K562 (cell line): ENCODE results near the gene GREB1. TPM values are rescaled to one million over a fixed set of nuclear protein-coding genes. Genes with fewer than 3 reads are reported as not detected.

Experiments used
- ATAC-seq: fragments of 200-7000 bp; cut with Tn5 transposase; 3 replicates; pipeline ENCODE4 v1.9.1; 2020; ENCODE audit warnings: moderate library complexity
- BruUV-seq: library from RNA; stranded (reverse); fragments of 400-500 nt; replicated peaks from 2 replicates; lab custom pipeline; 2021; lab: Mats Ljungman, UMichigan
- CTCF ChIA-PET: fragments of 300-600 bp; formaldehyde crosslinking; extraction: SDS; loops from one replicate; lab custom pipeline; 2021; ENCODE audit warnings: low intra/inter-chr PET ratio; lab: Yijun Ruan, JAX
- POLR2A ChIA-PET: fragments of 300-600, 350-650 bp; sonication (Branson Sonifier 250); formaldehyde crosslinking; extraction: SDS; loops from one replicate; lab custom pipeline; 2021; ENCODE audit warnings: antibody characterized with exemption, inconsistent platforms; lab: Yijun Ruan, JAX
- DNase-seq, 4 experiments: peaks; one replicate each; pipeline versions ENCODE4 v3.0.0 to v3.0.0-alpha.2; 2011 to 2018; ENCODE audit warnings: low spot score in 3 of 4, mixed read lengths in 3 of 4; ENCODE audit errors: extremely low read depth in 1 of 4
- FAIRE-seq: peaks from 2 replicates; lab custom pipeline; 2011; peaks lifted over from hg19 to GRCh38; lab: Jason Lieb, UNC
- H2AFZ ChIP-seq: 2 replicates; pipeline ENCODE4 v1.6.0; 2011; ENCODE audit warnings: low read depth, low read length, control low read depth, inconsistent platforms
- H3K27ac ChIP-seq: fragments of 200-600 bp; 3 replicates; pipeline ENCODE4 v1.8.0; 2011; ENCODE audit warnings: low read depth, mild to moderate bottlenecking, control low read depth, inconsistent platforms, low read length, moderate library complexity, mixed read lengths; ENCODE audit errors: extremely low read depth
- H3K27me3 ChIP-seq, 2 experiments: fragments of 300-600 bp in 1 of 2; 2 replicates in 1 of 2; 3 replicates in 1 of 2; pipeline versions ENCODE4 v1.6.0 to v1.8.0; 2011; ENCODE audit warnings: inconsistent platforms in 2 of 2, low read length in 2 of 2, mild to moderate bottlenecking in 1 of 2, mixed read lengths in 1 of 2, moderate library complexity in 1 of 2; ENCODE audit not compliant: control insufficient read depth in 2 of 2, insufficient read depth in 2 of 2
- H3K36me3 ChIP-seq: fragments of 300-600 bp; 3 replicates; pipeline ENCODE4 v1.8.0; 2011; ENCODE audit warnings: mild to moderate bottlenecking, low read length, inconsistent platforms; ENCODE audit not compliant: control insufficient read depth, insufficient read depth
- H3K4me1 ChIP-seq, 2 experiments: fragments of 200-600 bp in 1 of 2; replicated peaks in 1 of 2; 2 replicates in 1 of 2; 3 replicates in 1 of 2; pipeline versions ENCODE4 v1.5.1 to v1.8.0; 2011; ENCODE audit warnings: inconsistent platforms in 2 of 2, low read length in 2 of 2, mild to moderate bottlenecking in 1 of 2, mixed read lengths in 1 of 2, moderate library complexity in 1 of 2; ENCODE audit not compliant: control insufficient read depth in 2 of 2, insufficient read depth in 2 of 2
- H3K4me2 ChIP-seq: 2 replicates; pipeline ENCODE4 v1.6.1; 2011; ENCODE audit warnings: low read length, control low read depth, inconsistent platforms, mixed read lengths; ENCODE audit not compliant: insufficient read depth
- H3K4me3 ChIP-seq: fragments of 200-600 bp; sonication (generic), shearing (Covaris generic); 2 replicates; pipeline ENCODE4 v1.5.1; 2016; ENCODE audit warnings: control low read depth, inconsistent platforms
- H3K79me2 ChIP-seq: fragments of 200-600 bp; 3 replicates; pipeline ENCODE4 v1.8.0; 2011; ENCODE audit warnings: low read length, inconsistent platforms; ENCODE audit not compliant: control insufficient read depth, insufficient read depth
- H3K9ac ChIP-seq, 2 experiments: 2 replicates each; pipeline versions ENCODE4 v1.6.0 to v1.6.1; 2011; ENCODE audit warnings: low read depth in 2 of 2, low read length in 2 of 2, control low read depth in 1 of 2, inconsistent platforms in 1 of 2, mild to moderate bottlenecking in 1 of 2, mixed read lengths in 1 of 2; ENCODE audit not compliant: insufficient read depth in 1 of 2
- H3K9me1 ChIP-seq: one replicate; pipeline ENCODE4 v1.6.0; 2011; ENCODE audit warnings: inconsistent platforms, mild to moderate bottlenecking, low read length, moderate library complexity; ENCODE audit not compliant: control insufficient read depth, insufficient read depth
- H3K9me3 ChIP-seq: replicated peaks from 2 replicates; pipeline ENCODE4 v1.5.1; 2011; ENCODE audit warnings: low read depth, low read length, inconsistent platforms; ENCODE audit not compliant: control insufficient read depth, insufficient read depth
- H4K20me1 ChIP-seq: replicated peaks from 2 replicates; pipeline ENCODE4 v1.6.1; 2011; ENCODE audit warnings: low read length, inconsistent platforms, mixed read lengths; ENCODE audit not compliant: control insufficient read depth, insufficient read depth
- ILK ChIP-seq: fragments of 450-650 bp; IDR thresholded peaks from 2 replicates; pipeline ENCODE4 v1.6.1; 2016; ENCODE audit warnings: missing genetic modification characterization, low read depth, mild to moderate bottlenecking, missing compliant biosample characterization, moderate library complexity, borderline replicate concordance
- WGBS: fragments of 100-300 bp; shearing (Covaris generic); methylation state at CpG from one replicate; pipeline ENCODE4 v1.1.6; 2016; ENCODE audit warnings: low coverage, mixed read lengths; ENCODE audit not compliant: insufficient coverage; ENCODE audit errors: missing lambda C conversion rate; 5-methylcytosine and 5-hydroxymethylcytosine counted together
- in situ Hi-C: fragments of 300-500 bp; cut with MboI; formaldehyde crosslinking; loops from 4 replicates; pipeline ENCODE4 v1.15.0; 2018; ENCODE audit warnings: inconsistent platforms, mixed read lengths
- intact Hi-C: fragments of 100-400 bp; cut with micrococcal nuclease; formaldehyde crosslinking; loops from 2 replicates; pipeline ENCODE4 v1.14.2; 2022
- polyA plus RNA-seq, 8 experiments: library from polyadenylated mRNA; depleted of rRNA in 4 of 8; stranded (reverse) in 5 of 8; unstranded in 3 of 8; fragments of >200 nt; fragmentation: Nextera tagmentation in 2 of 8; fragmentation: Illumina TruSeq in 1 of 8; extraction: Ambion mirVana in 2 of 8; extraction: Trizol in 1 of 8; gene quantifications; 2 replicates each; pipeline versions ENCODE4 v1.2.1 to v1.2.3, GENCODE V29; 2011 to 2014; ENCODE audit warnings: inconsistent platforms in 1 of 8, missing spikeins in 1 of 8
- total RNA-seq, 7 experiments: library from RNA; depleted of rRNA in 6 of 7; stranded (reverse); fragments of >200 nt in 6 of 7; fragmentation: Illumina TruSeq in 2 of 7; extraction: Trizol in 2 of 7; gene quantifications; 2 replicates each; pipeline versions ENCODE4 v1.2.1 to v1.2.3, GENCODE V29; 2011 to 2021; ENCODE audit warnings: low replicate concordance in 1 of 7
- TF ChIP-seq, protein P1 (sequence below): sonication (generic); formaldehyde crosslinking; IDR thresholded peaks from 2 replicates; pipeline ENCODE4 v1.8.1; 2023; ENCODE audit warnings: mild to moderate bottlenecking, missing genetic modification reagents

GREB1 gene
- total and polyA plus RNA-seq, 9 of the 15 experiments (the other 6 are each of a cell fraction or from before 2014, with no cell fraction given) = 0.04 to 0.86 (median 0.10) TPM; not detected in 1

DNA sequence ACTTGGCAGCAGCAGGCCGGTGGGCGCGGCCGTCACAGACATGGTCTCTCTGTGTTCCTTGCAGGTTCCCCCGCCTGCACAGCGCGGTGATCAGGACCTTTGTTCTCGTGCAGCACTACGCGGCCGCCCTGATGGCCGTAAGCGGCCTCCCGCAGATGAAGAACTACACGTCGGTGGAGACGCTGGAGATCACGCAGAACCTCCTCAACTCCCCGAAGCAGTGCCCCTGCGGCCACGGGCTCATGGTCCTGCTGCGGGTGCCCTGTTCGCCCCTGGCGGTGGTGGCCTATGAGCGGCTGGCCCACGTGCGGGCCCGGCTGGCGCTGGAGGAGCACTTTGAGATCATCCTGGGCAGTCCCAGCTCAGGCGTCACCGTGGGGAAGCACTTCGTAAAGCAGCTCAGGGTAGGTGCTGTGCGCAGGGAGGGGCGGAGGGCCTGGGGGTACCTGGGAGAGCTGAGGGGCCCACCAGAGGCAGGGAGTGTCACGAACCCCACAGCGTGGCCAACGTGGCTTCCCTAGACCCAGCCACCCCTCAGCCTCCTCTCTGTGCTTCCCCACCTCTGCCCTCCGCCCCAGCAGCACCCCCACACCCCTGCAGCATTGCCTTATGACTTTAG lies 76.9 kb downstream of the GREB1 start:
- Histone ChIP-seq H3K27me3 (peaks cover 49 to 63% of the 10 kb centered on the region in 2 experiments), H3K4me2 (no peak overlapping the region), H3K9me1 (no peaks in the 10 kb centered on the region), H3K9me3 (no peaks in the 10 kb centered on the region), H3K4me1 (peaks cover 0 to 4% of the 10 kb centered on the region in 2 experiments; a peak in 2 of 5 replicates), H3K79me2 (no peaks in the 10 kb centered on the region), H2AFZ (no peak overlapping the region), H3K36me3 (no peaks in the 10 kb centered on the region), H3K27ac (no peak overlapping the region), H3K4me3 (no peak overlapping the region), H4K20me1 (0 out of 2 replicates have a peak, but pooled peaks cover 6% of the 10 kb centered on the region), H3K9ac (no peak overlapping the region)
- DNase-seq = no peak
- CTCF ChIA-PET = no interaction called here
- in situ Hi-C loops (no loop called here), intact Hi-C loops (no loop called here)
- POLR2A ChIA-PET = interaction anchor here (0.6 to 1.1 kb wide), 2 partner anchors 13 to 437 kb away, joined by 4 to 5 read pairs; no protein-coding TSS in a partner anchor
- no peak for FAIRE-seq
- TF ChIP-seq, protein P1, sequence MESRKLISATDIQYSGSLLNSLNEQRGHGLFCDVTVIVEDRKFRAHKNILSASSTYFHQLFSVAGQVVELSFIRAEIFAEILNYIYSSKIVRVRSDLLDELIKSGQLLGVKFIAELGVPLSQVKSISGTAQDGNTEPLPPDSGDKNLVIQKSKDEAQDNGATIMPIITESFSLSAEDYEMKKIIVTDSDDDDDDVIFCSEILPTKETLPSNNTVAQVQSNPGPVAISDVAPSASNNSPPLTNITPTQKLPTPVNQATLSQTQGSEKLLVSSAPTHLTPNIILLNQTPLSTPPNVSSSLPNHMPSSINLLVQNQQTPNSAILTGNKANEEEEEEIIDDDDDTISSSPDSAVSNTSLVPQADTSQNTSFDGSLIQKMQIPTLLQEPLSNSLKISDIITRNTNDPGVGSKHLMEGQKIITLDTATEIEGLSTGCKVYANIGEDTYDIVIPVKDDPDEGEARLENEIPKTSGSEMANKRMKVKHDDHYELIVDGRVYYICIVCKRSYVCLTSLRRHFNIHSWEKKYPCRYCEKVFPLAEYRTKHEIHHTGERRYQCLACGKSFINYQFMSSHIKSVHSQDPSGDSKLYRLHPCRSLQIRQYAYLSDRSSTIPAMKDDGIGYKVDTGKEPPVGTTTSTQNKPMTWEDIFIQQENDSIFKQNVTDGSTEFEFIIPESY (CRISPR knock-in tag) = no peak
- TF ChIP-seq ILK (tag) = no peak
- ATAC-seq = no peak
- 17% methylated on average over 32 of the region's 38 CpGs for WGBS
- BruUV-seq = no TSS peak
